ENCODE data around the gene SDF2. TPM values are rescaled to one million over a fixed set of nuclear protein-coding genes. Genes with fewer than 3 reads are reported as not detected.

The SDF2 gene
- total RNA-seq, 2 experiments from 2014 or later = 30.3 to 30.9 TPM

DNA sequence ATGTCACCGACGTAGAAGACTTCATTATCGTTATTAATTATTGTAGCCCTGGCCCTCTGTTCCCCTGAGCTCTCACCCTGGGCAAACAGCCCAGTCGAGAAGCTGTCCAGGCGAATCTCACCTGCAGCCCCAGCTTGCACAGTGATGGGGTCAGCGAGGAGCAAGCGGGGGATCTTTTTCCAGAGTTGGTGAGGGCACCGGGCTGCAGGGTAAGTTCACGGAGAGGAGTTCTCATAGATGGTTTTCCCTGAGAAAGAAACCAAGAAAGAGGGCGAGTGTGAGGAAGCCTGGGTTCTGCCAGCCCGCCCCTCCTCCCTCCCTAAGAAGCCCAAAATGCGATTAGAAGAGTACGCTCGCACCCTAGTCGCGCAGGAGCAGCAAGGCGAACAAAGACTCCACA is 63.3 kb downstream of the SDF2 start:
- CTCF ChIA-PET = interaction anchor here (0.6 to 1.5 kb wide), 2 partner anchors 14 to 188 kb away, joined by 3 to 4 read pairs; no protein-coding TSS in a partner anchor
- intact Hi-C loops (cut with micrococcal nuclease) = no loop called here

More for the DNA sequence above, 63.3 kb downstream of the SDF2 start:
- DNase-seq = no peak
- peak overlapping the region; percentile 94 for H3K27ac Mint-ChIP-seq
- H3K27me3 Mint-ChIP-seq (ENCODE audit: low read depth) = no peaks in the 10 kb centered on the region
- H3K9me3 Mint-ChIP-seq = no peaks in the 10 kb centered on the region
- H3K36me3 Mint-ChIP-seq (ENCODE audit: low read depth) = peaks cover 19% of the 10 kb centered on the region
- H3K4me3 Mint-ChIP-seq = peak overlapping the region; percentile 95
- peaks cover 15% of the 10 kb centered on the region for H3K4me1 Mint-ChIP-seq (ENCODE audit: low read depth)

Other genes with a start within 250 kb of the SDF2 start
- gene SLC13A2, start 188.3 kb downstream of the SDF2 start, total RNA-seq = not detected
- gene FOXN1, start 155.6 kb downstream of the SDF2 start, total RNA-seq = not detected
- gene UNC119, start 109.3 kb downstream of the SDF2 start, total RNA-seq = 10 to 100 TPM; 48.6 to 50.3 TPM
- 10 to 100 TPM; 34.8 to 36.0 TPM for gene PIGS, start 90.4 kb downstream of the SDF2 start, total RNA-seq
- gene ALDOC, start 85.0 kb downstream of the SDF2 start, total RNA-seq = 10 to 100 TPM; 65.6 to 66.2 TPM
- gene SPAG5, start 62.9 kb downstream of the SDF2 start, total RNA-seq = 100 to 1,000 TPM; 210 to 216 TPM
- 10 to 100 TPM; 15.6 TPM for gene RSKR, start 47.7 kb downstream of the SDF2 start, total RNA-seq
- 10 to 100 TPM; 89.4 to 92.0 TPM for gene BLTP2, start 16.7 kb downstream of the SDF2 start, total RNA-seq
- 10 to 100 TPM; 50.8 to 52.1 TPM for gene SUPT6H, start 299 bp upstream of the SDF2 start, total RNA-seq
- gene PROCA1, start 50.0 kb upstream of the SDF2 start, total RNA-seq = 1 to 10 TPM; 2.1 to 3.1 TPM
- gene RAB34, start 56.0 kb upstream of the SDF2 start, total RNA-seq = 10 to 100 TPM; 10.2 to 12.3 TPM
- 1,000 to 10,000 TPM; 2,756 to 2,921 TPM for gene RPL23A, start 58.1 kb upstream of the SDF2 start, total RNA-seq
- gene TLCD1, start 64.3 kb upstream of the SDF2 start, total RNA-seq = 1 to 10 TPM; 4.0 to 4.6 TPM
- gene NEK8, start 66.9 kb upstream of the SDF2 start, total RNA-seq = 1 to 10 TPM; 3.1 to 3.2 TPM
- gene TRAF4, start 82.1 kb upstream of the SDF2 start, total RNA-seq = 10 to 100 TPM; 75.9 to 80.4 TPM
- gene FAM222B, start 180.9 kb upstream of the SDF2 start, total RNA-seq = 10 to 100 TPM; 11.2 TPM
- gene ERAL1, start 193.1 kb upstream of the SDF2 start, total RNA-seq = 10 to 100 TPM; 51.2 to 60.4 TPM
- gene FLOT2, start 235.8 kb upstream of the SDF2 start, total RNA-seq = 10 to 100 TPM; 66.0 to 71.5 TPM
- gene DHRS13, start 241.2 kb upstream of the SDF2 start, total RNA-seq = 10 to 100 TPM; 20.1 to 20.9 TPM